8988T (cell line): ENCODE data around the gene AOPEP.
A peak's percentile ranks its signal among the peaks of the same experiment; 100 is the strongest.

Source experiments
- DNase-seq: peaks from one replicate; pipeline ENCODE4 v3.0.0; 2011

Gene AOPEP

DNA sequence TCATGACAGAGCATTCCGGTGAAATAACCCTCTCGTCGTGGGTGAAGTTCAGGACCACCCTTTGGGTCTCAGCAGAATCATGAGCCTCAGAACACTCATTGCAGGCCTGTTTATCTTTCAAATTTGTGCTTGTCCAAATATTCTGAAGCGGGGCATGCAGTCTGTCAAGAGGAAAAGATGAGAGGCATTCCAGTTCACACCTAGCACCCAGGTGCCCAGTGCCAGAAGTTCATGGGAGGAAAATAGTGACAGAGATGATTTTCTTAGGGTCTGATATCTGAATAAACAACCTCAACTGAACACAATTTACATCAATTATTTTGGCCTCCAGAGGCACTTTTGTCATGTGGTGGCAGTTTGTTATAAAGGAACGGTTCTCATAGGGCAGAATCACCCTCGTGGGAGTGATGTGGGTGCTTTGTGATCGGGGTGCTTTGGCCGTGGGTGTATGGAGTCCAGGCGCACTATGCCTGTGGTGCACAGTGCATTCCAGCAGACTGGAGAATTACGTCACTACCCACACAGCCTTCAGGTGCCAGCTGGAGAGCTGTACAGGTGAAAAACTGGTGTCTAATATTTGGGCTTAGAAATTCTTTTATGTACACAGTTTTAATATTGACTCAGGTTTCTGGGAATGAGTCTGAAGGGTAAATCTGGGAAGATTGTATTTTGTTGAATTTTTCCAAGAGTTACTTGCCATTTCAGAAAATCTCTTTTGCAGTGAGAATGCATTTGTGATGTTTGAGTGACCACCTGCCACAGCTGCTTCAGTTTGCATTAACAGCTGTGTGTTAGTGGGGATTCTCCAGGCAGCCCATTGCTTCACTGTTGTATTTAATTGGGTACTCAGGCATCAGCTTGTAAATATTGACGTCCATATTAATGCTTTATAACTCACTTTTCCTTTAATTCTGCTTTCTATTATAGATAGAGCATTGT, 301.7 kb downstream of the AOPEP start:
- DNase-seq = no peak

DNA sequence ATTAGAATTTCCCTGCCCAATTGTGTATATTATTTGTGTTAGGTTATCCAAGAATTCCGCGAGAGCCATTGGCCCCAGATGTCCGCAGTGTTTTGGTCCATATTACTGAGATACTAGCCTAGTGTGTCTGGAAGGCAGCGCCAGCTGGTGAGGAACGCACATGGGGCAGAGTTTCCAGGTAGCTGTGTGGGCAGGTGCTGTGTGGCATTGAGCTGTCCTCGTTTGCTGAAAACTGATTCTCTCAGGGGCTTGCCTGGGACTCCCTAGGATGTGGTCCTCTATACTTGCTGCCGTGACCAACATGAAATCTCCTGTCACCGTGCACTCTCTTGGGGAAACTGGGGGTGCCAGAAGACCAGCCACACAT, 302.3 kb downstream of the AOPEP start:
- no peak for DNase-seq

DNA sequence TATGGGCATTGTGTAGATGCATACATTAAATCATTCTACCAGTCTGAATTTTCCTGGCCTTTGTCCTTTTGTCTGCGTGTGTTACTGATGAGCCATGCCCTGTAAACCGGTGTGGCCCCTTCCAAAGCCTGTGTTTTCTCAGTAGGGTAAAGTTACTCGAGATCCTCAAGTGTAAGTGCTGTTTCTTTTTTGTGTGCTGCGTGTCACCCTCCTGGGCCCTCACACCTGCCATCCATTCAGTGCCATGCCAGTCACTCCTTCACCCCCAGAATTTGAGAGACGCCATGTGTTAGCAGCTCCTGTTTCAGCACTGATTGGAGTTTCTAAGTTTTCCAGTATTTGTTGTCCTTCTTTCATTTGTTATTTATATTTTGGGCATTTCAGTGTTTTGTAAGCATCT, 302.8 kb downstream of the AOPEP start:
- DNase-seq = no peak

DNA sequence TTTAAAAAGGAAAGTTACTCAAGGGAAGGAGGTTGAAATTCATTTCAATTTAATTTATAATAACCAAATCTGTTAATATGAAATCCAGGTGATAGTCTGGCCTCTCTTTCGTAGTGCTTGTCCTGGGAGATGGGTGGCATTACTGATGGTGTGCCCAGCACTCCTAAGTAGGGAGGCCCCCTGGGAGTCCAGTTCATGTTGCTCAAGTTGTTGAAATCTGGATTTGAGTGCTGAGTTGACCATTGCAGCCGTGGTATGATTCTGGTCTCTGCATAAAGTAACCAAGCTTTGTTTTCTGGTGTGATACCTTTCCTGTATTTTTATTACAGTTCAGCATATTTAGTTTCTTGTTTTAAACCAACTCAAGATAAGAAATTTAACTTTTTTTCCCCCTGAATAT, 303.2 kb downstream of the AOPEP start:
- no peak for DNase-seq

DNA sequence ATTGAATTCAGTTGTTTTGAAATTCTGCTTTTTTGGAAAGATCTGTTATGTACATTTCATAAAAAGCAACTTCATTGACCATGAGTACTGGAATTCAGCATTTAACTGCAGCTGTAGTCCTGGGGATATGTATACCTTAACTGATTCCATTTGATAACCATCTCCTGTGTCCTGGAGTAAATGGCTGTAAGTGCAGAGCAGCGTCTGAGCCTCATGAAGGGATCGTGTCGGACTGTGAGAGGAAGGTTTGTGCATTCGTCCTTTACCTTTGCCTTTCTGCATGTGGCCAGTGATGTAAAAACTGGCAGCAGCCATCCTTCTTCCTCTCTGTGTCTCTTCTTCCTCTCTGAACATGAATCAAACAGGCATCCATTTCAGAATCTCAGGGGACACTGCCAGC, 303.8 kb downstream of the AOPEP start:
- no peak for DNase-seq

DNA sequence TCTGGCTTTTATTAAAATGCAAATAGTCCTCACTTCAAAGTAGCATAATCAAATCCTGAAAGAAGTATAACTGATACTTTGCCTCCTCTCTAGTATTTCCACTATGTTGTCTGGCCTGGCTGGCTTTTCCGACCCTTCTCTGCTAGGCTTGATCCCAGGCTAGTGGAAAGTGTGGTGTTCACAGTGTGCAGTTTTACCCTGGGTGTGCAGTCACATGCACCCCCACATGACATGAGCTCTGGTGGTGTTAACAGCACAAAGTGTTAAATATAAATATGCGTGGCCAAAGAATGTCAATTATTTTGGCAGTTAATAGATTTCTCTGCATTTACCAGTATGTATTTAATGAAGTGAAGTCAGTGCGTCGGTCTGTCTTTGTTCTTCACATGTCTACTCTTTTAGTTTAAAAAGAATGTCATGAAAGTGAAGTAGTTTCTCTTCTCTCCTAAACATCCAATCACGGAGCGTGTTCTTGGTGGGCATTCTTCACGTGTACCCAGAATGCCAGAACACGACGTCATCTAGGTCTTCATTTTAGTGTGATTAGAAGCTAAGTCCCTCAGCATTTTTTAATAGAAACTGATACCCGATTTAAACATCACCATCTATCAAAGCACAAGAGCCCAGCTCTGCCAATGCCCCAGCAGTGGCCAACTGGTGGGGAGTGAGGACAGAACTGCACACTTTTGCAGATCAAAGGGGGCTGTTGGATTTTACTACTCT, 304.6 kb downstream of the AOPEP start:
- DNase-seq = no peak

DNA sequence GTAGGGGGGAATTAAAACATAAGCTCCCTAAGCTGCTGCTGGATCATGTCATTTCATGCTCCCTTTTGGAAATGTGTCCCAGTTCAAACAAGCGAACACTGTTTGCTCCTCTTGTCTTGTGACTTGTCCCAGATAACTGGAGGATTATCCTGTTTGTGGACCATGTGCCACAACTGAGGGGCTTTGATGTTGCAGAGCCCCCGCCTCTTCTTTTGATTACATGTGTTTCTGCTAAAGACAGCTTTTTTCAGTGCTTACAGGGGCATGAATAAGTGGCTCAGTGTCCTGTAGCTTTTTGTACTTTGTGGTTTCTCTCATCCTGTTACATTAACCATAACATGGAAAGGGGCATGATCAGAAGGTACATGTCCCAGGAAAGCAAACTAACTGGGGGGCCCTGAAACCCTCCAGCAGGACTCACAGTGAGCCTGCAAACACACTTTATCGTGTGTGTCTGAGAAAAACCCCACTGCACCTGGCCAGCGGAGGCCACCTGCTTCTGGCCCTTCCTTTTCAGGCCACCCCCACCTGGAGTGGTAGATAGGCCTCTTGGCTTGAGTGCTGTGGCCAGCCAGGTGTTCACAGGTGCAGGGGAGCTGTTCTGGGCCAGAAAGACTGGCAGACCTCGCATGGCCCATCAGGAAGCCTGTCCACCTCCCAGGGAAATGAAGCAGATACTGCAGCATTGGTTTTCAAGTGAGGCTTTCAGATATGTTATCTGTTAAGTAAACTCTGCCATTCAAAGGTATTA, 305.4 kb downstream of the AOPEP start:
- no peak for DNase-seq

DNA sequence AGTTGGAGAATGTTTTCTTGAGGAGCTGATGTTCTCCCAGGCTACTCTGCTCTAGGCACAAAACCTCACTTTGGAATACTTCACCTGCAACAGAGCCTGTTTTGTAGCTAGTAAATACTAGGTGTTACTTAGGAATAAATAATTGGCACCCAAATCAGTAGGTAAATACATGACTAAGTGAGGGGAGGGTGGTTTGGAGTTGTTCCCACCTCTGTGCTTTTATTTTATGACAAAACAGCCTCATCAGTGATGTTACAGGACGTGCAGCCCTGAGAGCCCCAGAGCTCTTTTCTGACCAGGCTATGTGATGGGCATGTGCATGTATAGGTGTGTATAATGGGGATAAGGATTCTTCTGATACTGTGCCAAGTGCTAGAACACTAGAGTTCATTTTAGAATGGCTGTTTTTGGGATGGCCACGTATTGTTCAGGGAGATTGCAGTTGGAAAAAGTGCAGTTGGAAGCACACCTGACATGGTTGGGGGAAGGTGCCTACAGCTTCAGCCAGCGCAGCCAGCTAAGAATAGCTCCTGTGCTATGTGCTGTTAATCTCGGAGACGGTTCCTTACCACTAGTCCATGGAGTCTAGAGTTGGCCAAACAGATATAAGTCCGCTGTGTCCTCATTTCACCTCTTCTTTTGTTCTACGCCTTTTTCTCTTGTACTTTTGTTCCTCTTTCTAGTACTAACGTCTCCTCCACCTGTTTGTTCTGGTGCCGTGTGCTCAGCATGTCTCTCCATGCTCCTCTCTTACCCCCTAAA, 306.3 kb downstream of the AOPEP start:
- no peak for DNase-seq

DNA sequence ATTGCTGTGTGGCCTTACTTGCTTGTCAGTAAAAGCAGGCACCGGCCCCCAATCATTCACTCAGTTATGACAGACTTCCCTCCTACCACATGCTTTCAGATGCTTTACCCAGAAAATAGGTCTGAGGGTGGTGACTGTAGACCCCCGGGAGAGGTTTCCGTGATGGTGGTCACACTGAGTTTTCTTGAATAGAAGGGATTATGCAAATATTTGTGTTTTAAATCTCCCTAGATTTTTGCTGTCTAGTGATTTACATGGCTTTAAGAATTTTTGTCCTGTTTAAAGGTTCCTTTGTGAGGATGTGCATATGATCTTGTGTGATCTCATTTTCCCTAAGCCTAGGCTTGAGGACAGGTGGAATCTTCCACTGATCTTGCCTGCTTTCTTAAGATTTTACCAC, 309.3 kb downstream of the AOPEP start:
- no peak for DNase-seq

DNA sequence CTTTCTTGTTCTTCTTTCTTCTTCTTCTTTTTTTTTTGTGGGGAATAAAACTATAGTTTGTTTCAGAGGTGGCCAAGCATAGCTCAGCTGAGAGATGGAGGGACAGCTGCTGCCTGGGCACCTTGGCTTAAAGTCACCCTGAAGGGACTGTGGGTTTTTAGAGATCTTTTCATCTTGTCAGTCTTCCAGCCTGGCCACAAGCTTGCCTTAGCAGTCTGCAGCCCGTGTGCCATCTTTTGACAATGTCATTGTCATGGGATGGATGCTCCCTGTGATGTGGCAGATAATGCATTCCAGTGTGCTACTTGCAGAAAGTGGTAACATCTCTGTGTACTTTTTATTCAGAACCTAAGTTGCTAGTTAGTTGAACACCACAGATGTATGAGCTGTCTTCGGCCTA, 310.2 kb downstream of the AOPEP start:
- DNase-seq = no peak

DNA sequence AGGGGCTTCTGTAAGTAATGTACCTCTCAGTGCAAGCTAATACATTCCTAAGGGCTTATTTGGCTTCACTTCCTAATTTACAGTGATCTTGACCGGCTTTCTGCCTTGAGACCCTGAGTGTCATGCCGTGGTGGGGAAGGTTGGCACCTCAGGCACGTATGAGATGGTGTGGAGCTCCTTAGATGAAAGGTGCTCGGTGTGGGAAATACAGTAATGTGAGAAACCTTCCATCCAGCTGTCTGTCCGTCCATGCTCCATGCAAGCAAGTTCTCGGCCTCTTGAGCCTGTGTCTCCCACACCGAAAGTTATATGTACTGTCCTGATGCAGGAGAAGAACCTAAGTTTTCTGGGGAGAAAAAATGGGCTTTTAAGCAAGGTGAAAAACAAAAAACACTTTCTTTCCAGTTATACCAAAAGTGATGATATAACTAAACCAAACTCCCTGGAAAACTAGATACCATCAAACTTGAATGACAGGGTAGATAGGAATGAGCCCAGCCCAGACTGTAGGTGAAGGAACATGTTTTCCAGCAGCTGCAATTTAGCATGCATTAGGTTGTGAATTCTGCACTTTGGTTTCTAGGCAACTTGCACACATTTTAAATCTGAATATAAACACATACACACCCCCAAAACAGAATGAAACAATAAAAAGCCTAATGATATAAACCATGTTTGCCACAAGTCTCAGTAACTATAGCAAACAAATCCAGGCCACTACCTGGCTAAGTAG, 311.5 kb downstream of the AOPEP start:
- no peak for DNase-seq

DNA sequence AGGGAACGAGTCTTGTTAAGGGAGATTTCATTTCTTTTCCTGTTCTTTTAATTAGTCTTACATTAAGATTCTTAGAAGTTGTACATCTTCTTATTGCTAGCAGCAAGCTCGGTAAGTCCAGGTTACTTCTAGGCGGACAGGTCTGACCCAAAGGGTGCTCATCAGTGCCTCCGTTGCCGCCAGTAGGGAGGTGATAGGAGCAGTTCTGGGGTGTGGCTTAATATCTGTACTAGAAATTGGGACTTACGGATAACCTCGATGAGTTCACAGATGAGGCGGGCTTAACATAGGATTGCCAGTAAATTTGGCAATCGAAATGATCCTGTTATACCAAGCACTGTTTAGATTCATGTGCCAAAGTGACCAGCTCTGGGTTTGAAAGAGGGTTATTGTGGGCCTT, 312.2 kb downstream of the AOPEP start:
- no peak for DNase-seq

DNA sequence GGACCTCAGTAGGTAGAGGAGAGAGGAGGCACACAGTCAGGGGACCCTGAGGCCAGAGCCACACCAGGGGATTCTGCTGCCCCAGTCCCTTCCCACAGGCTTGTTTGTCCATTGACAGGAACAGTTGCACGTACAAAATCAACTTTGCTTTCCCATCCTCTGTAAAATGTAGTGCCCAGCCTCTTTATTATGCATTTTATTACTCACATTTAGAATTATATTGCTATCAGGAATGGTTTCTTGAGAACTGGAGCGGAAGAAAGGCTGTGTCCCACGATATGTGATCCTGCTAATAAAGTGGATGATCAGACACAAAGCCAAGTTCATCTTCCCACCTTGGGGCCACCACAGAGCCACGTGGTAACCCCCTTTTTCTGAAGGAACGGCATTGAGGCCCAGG, 313.6 kb downstream of the AOPEP start:
- DNase-seq = no peak

DNA sequence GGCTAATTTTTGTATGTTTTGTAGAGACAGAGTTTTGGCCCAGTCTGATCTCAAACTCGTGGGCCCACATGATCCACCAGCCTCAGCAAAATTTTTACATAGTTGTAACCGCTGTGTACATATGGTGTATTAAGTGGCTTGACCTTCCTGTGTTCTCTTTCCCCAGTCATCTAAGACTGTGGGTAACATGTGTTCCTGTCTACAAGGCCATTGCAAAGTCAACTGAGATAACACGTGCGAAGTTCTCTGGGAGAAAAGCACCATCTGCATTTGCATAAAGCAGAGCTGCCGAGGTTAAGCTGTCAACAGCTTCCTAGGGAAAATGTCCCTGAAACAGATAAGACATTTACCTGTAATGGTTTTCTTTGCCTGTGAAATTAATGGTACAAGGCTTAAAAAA, 317.3 kb downstream of the AOPEP start:
- no peak for DNase-seq

DNA sequence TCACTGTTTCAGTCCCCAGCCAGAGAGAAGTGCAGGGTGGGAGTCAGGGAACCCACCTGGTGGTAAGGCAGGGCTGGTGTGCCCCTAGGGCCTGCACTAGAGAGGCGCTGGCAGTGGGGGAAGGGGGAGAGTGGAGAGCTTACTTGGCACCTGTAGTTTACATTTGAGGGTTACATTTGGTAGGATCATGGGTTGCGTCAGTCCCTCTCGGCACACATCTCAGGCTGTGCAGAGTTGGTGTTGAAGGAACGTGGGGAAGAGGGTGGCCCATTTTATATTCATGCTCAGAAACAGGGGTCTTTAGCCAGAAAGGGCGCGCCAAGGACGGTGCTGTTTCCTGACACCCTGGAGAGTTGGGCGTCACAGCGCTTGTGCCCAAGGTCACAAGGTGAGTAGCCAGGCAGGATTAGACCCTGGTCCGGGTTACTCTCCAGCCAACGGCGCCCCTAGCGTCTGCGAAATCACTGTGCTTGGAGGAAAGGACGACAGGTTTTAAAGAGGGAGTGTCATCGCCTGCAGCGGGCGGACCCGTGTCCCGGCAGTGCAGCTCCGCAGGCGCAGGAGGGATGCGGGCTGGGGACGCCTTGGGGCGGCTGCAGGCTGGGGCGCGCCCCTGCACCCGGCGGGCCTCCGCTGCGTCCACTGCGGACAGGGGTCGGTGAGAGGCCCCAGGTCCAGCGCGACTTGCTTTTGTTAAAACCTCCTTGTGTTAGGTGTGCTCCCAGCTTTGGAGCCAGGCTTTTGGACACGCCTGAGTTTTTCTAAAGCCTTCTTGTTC, 318.4 kb downstream of the AOPEP start:
- peak; percentile 37 for DNase-seq

DNA sequence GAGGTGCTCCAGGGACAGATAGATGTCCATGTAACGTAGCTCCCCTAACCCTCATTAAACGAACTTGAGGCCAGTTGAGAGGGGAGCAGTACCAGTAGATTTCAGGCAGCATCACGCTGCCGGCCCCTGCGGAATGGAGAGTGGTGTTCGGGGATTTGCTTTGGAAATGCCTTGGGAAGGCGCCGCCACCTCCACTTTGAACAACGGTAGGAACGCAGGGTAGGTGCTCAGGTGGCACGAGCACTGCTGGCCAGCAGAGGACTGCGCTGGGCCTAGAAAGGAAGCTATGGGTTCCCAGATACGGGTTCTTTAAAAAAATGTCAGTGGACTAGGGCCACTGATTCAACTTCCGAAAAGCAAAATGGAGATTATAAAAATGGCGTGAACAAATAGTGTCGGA, 319.3 kb downstream of the AOPEP start:
- no peak for DNase-seq

DNA sequence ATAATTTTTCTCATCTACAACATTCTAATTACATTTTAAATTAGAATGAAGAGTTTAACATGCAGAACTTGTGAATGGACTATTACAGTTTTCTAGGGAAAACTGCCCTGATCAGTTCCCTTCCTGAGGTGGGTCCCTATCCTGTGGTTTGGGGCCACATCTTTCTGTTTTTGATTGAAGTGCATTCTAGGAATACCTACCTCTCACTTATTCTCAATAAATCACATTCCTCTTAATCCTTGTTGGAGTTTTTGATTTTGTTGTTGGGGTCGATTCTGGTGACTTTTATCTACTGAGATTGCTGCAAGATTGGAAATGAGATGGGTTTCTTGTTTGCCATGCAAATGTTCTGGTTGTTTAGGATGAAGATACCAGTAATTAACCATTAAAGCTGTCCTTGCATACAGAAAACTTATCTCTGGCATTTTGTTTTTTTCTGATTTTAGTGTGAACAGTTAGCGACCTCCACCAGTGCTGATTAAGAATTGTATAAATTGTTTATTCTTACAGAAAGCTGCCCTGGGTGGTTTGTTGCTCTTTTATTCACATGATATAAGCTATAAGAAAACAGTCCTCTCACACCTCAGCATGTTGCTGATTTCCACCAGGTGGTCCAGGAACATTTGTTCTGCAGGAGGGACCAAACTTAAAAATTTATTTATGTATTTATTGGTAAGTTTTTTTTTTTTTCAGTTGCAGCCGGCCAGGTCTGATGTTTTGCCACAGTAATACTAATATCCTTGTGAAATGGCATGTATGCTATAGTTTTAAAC, 321.1 kb downstream of the AOPEP start:
- no peak for DNase-seq

DNA sequence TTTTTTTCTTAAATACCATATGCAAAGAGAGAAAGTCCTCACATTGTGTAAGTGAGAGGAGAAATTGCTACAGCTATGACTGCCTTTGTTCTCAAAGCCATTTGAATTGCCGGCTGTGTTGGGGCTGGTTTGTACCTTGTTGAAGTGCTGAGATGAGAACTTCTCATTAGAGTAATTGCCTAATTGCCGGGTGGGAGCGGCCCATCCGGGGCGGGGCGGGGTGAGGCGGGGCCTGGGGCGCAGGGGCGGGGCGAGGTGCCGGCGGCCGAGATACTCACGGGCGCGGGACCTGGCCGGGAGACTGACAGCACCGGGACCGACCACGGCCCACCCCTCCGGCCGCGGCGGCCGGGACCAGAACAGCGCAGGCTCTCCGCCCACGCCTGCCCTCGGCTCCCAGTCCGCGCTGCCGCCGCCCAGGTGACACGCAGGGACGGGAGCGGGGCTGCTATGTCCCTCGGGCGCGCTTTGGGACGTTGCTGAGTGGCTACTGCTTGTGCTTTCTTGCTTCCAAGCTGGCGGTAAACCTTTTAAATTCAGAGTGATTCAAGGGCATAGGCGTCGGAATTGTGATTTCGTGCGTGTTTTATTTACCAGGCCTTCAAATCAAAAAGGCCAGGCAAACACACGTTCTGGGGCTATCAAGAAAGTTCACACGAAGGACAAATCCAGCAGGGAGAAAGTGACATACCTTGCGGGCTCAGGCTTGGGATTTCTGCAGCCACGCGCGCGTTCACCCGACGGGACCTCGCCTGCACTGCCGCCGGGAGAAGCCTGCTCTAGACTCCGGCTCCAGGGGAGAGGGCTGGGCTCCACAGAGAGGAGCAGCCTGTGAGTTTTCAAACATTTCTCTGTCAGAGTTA, 322.0 kb downstream of the AOPEP start:
- DNase-seq = peak; percentile 28

DNA sequence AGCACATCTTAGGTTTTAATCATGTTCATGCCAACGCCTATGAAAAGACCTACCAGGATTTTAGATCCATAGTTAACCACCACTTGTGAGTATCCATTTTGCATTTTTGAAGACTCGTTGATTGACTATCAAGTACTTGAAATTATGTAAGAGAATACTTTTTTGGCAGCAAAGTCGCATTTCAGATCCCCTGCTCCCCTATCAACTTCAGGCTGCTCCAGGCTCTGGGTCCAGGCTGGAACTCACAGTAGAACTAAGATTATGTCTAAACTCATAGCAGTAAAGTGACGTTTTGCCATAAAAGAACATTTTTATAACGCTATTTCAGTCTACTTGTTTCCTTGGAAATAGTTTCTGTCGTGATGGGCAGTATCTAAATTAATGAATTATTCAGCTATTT, 323.3 kb downstream of the AOPEP start:
- no peak for DNase-seq
